Measurements from ENCODE around the gene TUBGCP4.
A peak's percentile ranks its signal among the peaks of the same experiment; 100 is the strongest.

The TUBGCP4 gene

DNA sequence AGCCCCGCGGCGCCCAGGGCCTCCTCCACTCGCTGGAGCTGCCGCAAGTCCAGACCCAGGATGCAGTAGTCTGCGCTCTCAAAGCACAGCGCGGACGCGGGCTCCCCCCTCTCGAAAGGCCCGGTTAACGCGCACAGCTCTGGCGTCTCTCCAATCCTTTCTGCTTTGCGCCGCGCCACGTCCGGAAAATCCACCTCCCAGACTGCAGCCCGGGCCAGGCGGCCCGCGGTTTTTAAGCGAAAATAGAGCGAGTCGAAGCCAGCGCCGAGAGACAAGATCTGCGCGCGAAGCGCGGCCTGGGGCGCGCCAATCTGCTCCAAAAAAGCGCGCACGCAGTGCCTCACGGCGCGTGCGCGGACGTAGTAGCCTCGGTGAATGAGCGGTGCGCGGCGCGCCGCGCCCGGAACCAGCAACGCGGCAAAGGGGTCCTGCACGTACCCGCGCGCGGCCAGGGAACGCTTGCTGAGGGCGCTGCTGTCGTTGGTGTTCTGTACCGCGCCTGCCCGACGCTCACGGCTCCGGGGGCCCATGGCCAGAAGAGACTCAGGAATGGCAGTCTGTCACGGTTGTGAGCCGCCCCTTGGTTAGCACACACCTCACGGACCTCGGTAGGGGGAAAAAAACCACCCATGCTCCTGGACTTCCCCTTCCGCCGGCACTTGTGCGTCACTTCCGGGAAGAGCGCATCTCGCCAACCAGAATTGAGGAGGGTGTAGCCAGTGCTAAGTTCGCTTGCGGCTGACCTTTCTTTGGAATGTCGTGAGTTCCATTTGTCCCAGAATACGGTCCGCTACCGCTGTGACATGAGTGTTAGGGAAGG lies 40.7 kb upstream of the TUBGCP4 start, which contains the start of gene LCMT2:
TSS of gene LCMT2 (minus strand) at position 614 of the 820 bp plus-strand sequence. CDS start at position 530, 84 bp downstream.
- Histone ChIP-seq H3K9me3 (replicated peaks in 1 of 2; ENCODE audit: control insufficient read depth in 2 of 2, insufficient read depth in 1 of 2, low read depth in 1 of 2, low read length in 2 of 2) (peaks cover 0 to 8% of the 10 kb centered on the region in 2 donors), H2BK5ac (ENCODE audit: low read length) (peak within 1 kb of the TSS; percentile 68), H2BK120ac (ENCODE audit: low read depth, low read length) (no peak within 1 kb of the TSS), H3K4ac (ENCODE audit: low read length) (peak within 1 kb of the TSS; percentile 84), H3K9ac (ENCODE audit: low read depth, low read length, poor library complexity) (peak within 1 kb of the TSS; percentile 96), H3K18ac (ENCODE audit: low read length) (peak within 1 kb of the TSS; percentile 99), H3K4me3 (ENCODE audit: low read length in 2 of 2) (peak within 1 kb of the TSS; percentile 64 to 93), H2AFZ (ENCODE audit: low read length) (peak within 1 kb of the TSS; percentile 99), H2AK5ac (ENCODE audit: low read depth, low read length) (peak within 1 kb of the TSS; percentile 88), H3K14ac (ENCODE audit: low read length) (peak within 1 kb of the TSS; percentile 73), H3K23ac (ENCODE audit: low read depth, low read length, poor library complexity) (peak within 1 kb of the TSS; percentile 61), H3K36me3 (replicated peaks in 1 of 2; ENCODE audit: control insufficient read depth in 2 of 2, insufficient read depth in 2 of 2, low read length in 2 of 2) (peaks cover 6 to 35% of the 10 kb centered on the region in 2 donors), H2BK15ac (ENCODE audit: low read length) (peak within 1 kb of the TSS; percentile 5), H4K8ac (ENCODE audit: low read depth, low read length) (peak within 1 kb of the TSS; percentile 68), H3K27me3 (ENCODE audit: control insufficient read depth in 3 of 3, insufficient read depth in 3 of 3, low read depth in 1 of 3, low read length in 3 of 3) (no peaks in the 10 kb centered on the region), H3K79me1 (ENCODE audit: low read depth, low read length) (peaks cover 6% of the 10 kb centered on the region), H2BK12ac (ENCODE audit: low read length) (peak within 1 kb of the TSS; percentile 41), H3K27ac (replicated peaks; ENCODE audit: low read length) (peak within 1 kb of the TSS; percentile 89), H3K4me2 (ENCODE audit: insufficient read depth, low read length, poor library complexity, severe bottlenecking) (peak within 1 kb of the TSS; percentile 95), H4K91ac (ENCODE audit: low read depth, low read length, poor library complexity) (peak within 1 kb of the TSS; percentile 5), H3K4me1 (ENCODE audit: control insufficient read depth in 2 of 2, insufficient read depth in 1 of 2, low read depth in 1 of 2, low read length in 2 of 2) (peaks cover 4 to 8% of the 10 kb centered on the region in 2 donors)
- WGBS, 2 donors (ENCODE audit: extremely low coverage in 2 of 2, insufficient read length in 2 of 2, insufficient replicate concordance in 1 of 2): no CpG with 5 or more reads among the region's 86 CpGs
- peak; percentile 91 for DNase-seq (ENCODE audit: low spot score)

GRCh38 chr15:43330780-43331087 lies 40.2 kb upstream of the TUBGCP4 start:
- Histone ChIP-seq H3K4me3 (ENCODE audit: low read length in 2 of 2) (peak overlapping the region; percentile 64 to 93), H2AFZ (ENCODE audit: low read length) (peak overlapping the region; percentile 99), H2BK5ac (ENCODE audit: low read length) (no peak overlapping the region), H3K4ac (ENCODE audit: low read length) (no peak overlapping the region), H3K27me3 (ENCODE audit: control insufficient read depth in 3 of 3, insufficient read depth in 3 of 3, low read depth in 1 of 3, low read length in 3 of 3) (no peaks in the 10 kb centered on the region), H3K4me1 (ENCODE audit: control insufficient read depth in 2 of 2, insufficient read depth in 1 of 2, low read depth in 1 of 2, low read length in 2 of 2) (peaks cover 4 to 8% of the 10 kb centered on the region in 2 donors), H3K14ac (ENCODE audit: low read length) (no peak overlapping the region), H2AK5ac (ENCODE audit: low read depth, low read length) (no peak overlapping the region), H4K8ac (ENCODE audit: low read depth, low read length) (no peak overlapping the region), H3K9me3 (replicated peaks in 1 of 2; ENCODE audit: control insufficient read depth in 2 of 2, insufficient read depth in 1 of 2, low read depth in 1 of 2, low read length in 2 of 2) (peaks cover 0 to 8% of the 10 kb centered on the region in 2 donors), H3K79me1 (ENCODE audit: low read depth, low read length) (peaks cover 6% of the 10 kb centered on the region), H3K4me2 (ENCODE audit: insufficient read depth, low read length, poor library complexity, severe bottlenecking) (peak overlapping the region; percentile 95), H2BK15ac (ENCODE audit: low read length) (no peak overlapping the region), H3K27ac (replicated peaks; ENCODE audit: low read length) (peak overlapping the region; percentile 47), H3K18ac (ENCODE audit: low read length) (peak overlapping the region; percentile 46), H3K36me3 (replicated peaks in 1 of 2; ENCODE audit: control insufficient read depth in 2 of 2, insufficient read depth in 2 of 2, low read length in 2 of 2) (peaks cover 6 to 39% of the 10 kb centered on the region in 2 donors), H2BK12ac (ENCODE audit: low read length) (no peak overlapping the region), H4K91ac (ENCODE audit: low read depth, low read length, poor library complexity) (no peak overlapping the region), H2BK120ac (ENCODE audit: low read depth, low read length) (no peak overlapping the region), H3K9ac (ENCODE audit: low read depth, low read length, poor library complexity) (peak overlapping the region; percentile 79), H3K23ac (ENCODE audit: low read depth, low read length, poor library complexity) (no peak overlapping the region)
- no CpG with 5 or more reads among the region's 7 CpGs for WGBS, 2 donors (ENCODE audit: extremely low coverage in 2 of 2, insufficient read length in 2 of 2, insufficient replicate concordance in 1 of 2)
- no peak for DNase-seq (ENCODE audit: low spot score)

- no peak overlapping the region for H2BK120ac ChIP-seq (ENCODE audit: low read depth, low read length)
- H3K27ac ChIP-seq (replicated peaks; ENCODE audit: low read length): no peak overlapping the region
- no peak overlapping the region for H4K8ac ChIP-seq (ENCODE audit: low read depth, low read length)
- H2BK5ac ChIP-seq (ENCODE audit: low read length): no peak overlapping the region
- H3K36me3 ChIP-seq (replicated peaks in 1 of 2; ENCODE audit: control insufficient read depth in 2 of 2, insufficient read depth in 2 of 2, low read length in 2 of 2): peaks cover 6 to 88% of the 10 kb centered on the region in 2 donors
- H3K27me3 ChIP-seq (ENCODE audit: control insufficient read depth in 3 of 3, insufficient read depth in 3 of 3, low read depth in 1 of 3, low read length in 3 of 3): no peaks in the 10 kb centered on the region
- no peak overlapping the region for H2BK15ac ChIP-seq (ENCODE audit: low read length)
- no peak overlapping the region for H2AFZ ChIP-seq (ENCODE audit: low read length)
- no peak overlapping the region for H3K23ac ChIP-seq (ENCODE audit: low read depth, low read length, poor library complexity)
- H3K4ac ChIP-seq (ENCODE audit: low read length): no peak overlapping the region
- H3K9ac ChIP-seq (ENCODE audit: low read depth, low read length, poor library complexity): no peak overlapping the region
- no peak overlapping the region for H3K14ac ChIP-seq (ENCODE audit: low read length)
- H3K79me1 ChIP-seq (ENCODE audit: low read depth, low read length): no peaks in the 10 kb centered on the region
- H2AK5ac ChIP-seq (ENCODE audit: low read depth, low read length): no peak overlapping the region
- H3K4me1 ChIP-seq (ENCODE audit: control insufficient read depth in 2 of 2, insufficient read depth in 1 of 2, low read depth in 1 of 2, low read length in 2 of 2): no peaks in the 10 kb centered on the region
- no peak for DNase-seq (ENCODE audit: low spot score)
- WGBS, 2 donors (ENCODE audit: extremely low coverage in 2 of 2, insufficient read length in 2 of 2, insufficient replicate concordance in 1 of 2): no CpG with 5 or more reads among the region's 2 CpGs
- no peak overlapping the region for H4K91ac ChIP-seq (ENCODE audit: low read depth, low read length, poor library complexity)
- H2BK12ac ChIP-seq (ENCODE audit: low read length): no peak overlapping the region
- no peaks in the 10 kb centered on the region for H3K9me3 ChIP-seq (replicated peaks in 1 of 2; ENCODE audit: control insufficient read depth in 2 of 2, insufficient read depth in 1 of 2, low read depth in 1 of 2, low read length in 2 of 2)
- no peak overlapping the region for H3K4me2 ChIP-seq (ENCODE audit: insufficient read depth, low read length, poor library complexity, severe bottlenecking)
- no peak overlapping the region for H3K18ac ChIP-seq (ENCODE audit: low read length)
- H3K4me3 ChIP-seq (ENCODE audit: low read length in 2 of 2): no peak overlapping the region
Observed at GRCh38 chr15:43346305-43346704, 24.6 kb upstream of the TUBGCP4 start.

DNA sequence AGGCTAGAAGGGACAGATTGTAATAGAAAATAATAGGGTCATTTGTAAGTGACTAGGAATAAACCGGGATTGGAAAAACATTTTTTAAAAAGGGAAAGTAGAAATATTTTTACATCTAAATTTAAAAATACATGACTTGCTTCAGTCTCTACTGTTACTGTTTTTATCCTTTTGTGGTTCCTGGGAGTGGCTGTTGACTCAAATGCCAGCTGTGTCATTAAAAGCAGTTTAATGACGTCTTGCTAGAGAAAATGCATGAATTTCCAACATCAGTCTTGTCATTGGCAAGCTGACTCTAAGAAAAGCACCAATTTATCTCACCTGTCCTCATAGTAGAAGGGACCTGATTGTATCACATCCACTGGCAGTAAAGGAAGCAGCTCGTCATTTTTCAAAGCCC lies 23.8 kb upstream of the TUBGCP4 start:
- H2BK120ac ChIP-seq (ENCODE audit: low read depth, low read length): no peak overlapping the region
- no peaks in the 10 kb centered on the region for H3K79me1 ChIP-seq (ENCODE audit: low read depth, low read length)
- no peak overlapping the region for H3K27ac ChIP-seq (replicated peaks; ENCODE audit: low read length)
- H3K4me2 ChIP-seq (ENCODE audit: insufficient read depth, low read length, poor library complexity, severe bottlenecking): no peak overlapping the region
- H3K23ac ChIP-seq (ENCODE audit: low read depth, low read length, poor library complexity): no peak overlapping the region
- no peak overlapping the region for H3K4me3 ChIP-seq (ENCODE audit: low read length in 2 of 2)
- no peak overlapping the region for H3K9ac ChIP-seq (ENCODE audit: low read depth, low read length, poor library complexity)
- no peak overlapping the region for H3K4ac ChIP-seq (ENCODE audit: low read length)
- no peak overlapping the region for H2BK5ac ChIP-seq (ENCODE audit: low read length)
- no peaks in the 10 kb centered on the region for H3K27me3 ChIP-seq (ENCODE audit: control insufficient read depth in 3 of 3, insufficient read depth in 3 of 3, low read depth in 1 of 3, low read length in 3 of 3)
- no peak overlapping the region for H3K14ac ChIP-seq (ENCODE audit: low read length)
- H2BK12ac ChIP-seq (ENCODE audit: low read length): no peak overlapping the region
- H4K91ac ChIP-seq (ENCODE audit: low read depth, low read length, poor library complexity): no peak overlapping the region
- no peaks in the 10 kb centered on the region for H3K4me1 ChIP-seq (ENCODE audit: control insufficient read depth in 2 of 2, insufficient read depth in 1 of 2, low read depth in 1 of 2, low read length in 2 of 2)
- H2AK5ac ChIP-seq (ENCODE audit: low read depth, low read length): no peak overlapping the region
- H3K36me3 ChIP-seq (replicated peaks in 1 of 2; ENCODE audit: control insufficient read depth in 2 of 2, insufficient read depth in 2 of 2, low read length in 2 of 2): peaks cover 11 to 89% of the 10 kb centered on the region in 2 donors
- no peak overlapping the region for H3K18ac ChIP-seq (ENCODE audit: low read length)
- no CpG with 5 or more reads among the region's 3 CpGs for WGBS, 2 donors (ENCODE audit: extremely low coverage in 2 of 2, insufficient read length in 2 of 2, insufficient replicate concordance in 1 of 2)
- H4K8ac ChIP-seq (ENCODE audit: low read depth, low read length): no peak overlapping the region
- H3K9me3 ChIP-seq (replicated peaks in 1 of 2; ENCODE audit: control insufficient read depth in 2 of 2, insufficient read depth in 1 of 2, low read depth in 1 of 2, low read length in 2 of 2): no peaks in the 10 kb centered on the region
- no peak for DNase-seq (ENCODE audit: low spot score)
- H2BK15ac ChIP-seq (ENCODE audit: low read length): no peak overlapping the region
- no peak overlapping the region for H2AFZ ChIP-seq (ENCODE audit: low read length)

Measured in neuronal stem cell (in vitro differentiated cells).